B cell (primary cell): Measurements from ENCODE around the gene HOXD12.

Source experiments
- CTCF ChIP-seq: fragments of 200-600 bp; IDR thresholded peaks from one replicate; pipeline ENCODE4 v1.8.0; 2022; ENCODE audit warnings: antibody characterized with exemption, mild to moderate bottlenecking
- EZH2 ChIP-seq: IDR thresholded peaks from 2 replicates; pipeline ENCODE4 v1.6.1; 2012; ENCODE audit warnings: borderline replicate concordance, low read depth, mild to moderate bottlenecking, moderate library complexity, low read length; ENCODE audit not compliant: insufficient read depth, poor library complexity, severe bottlenecking

- no peak for TF ChIP-seq EZH2
- TF ChIP-seq CTCF: no peak
These were observed 8.0 kb upstream of the HOXD12 start for GRCh38 chr2:176091329-176092258.
